ENCODE measurements around the gene RANBP3.
"Not testable (repeated sequence)": the region's sequence is repeated elsewhere in the genome, so short reads cannot be mapped to it uniquely, and the experiment has no call there.

RANBP3 gene

GRCh38 chr19:5971714-5972354, 6.1 kb downstream of the RANBP3 start:
- Histone ChIP-seq H3K9me3 (ENCODE audit: control insufficient read depth in 1 of 2, low read length in 2 of 2) (no peaks in the 10 kb centered on the region), H3K27me3 (ENCODE audit: low read depth, low read length) (no peaks in the 10 kb centered on the region), H3K4me1 (ENCODE audit: control insufficient read depth in 1 of 2, insufficient read depth in 2 of 2, low read length in 2 of 2) (peaks cover 51 to 71% of the 10 kb centered on the region in 2 donors), H3K36me3 (ENCODE audit: control insufficient read depth in 1 of 2, insufficient read depth in 2 of 2, low read length in 2 of 2) (peaks cover 7 to 11% of the 10 kb centered on the region in 2 donors), H3K4me3 (ENCODE audit: low read depth in 1 of 2, low read length in 2 of 2) (no peak overlapping the region), H3K27ac (ENCODE audit: low read length) (no peak overlapping the region)

- H3K4me3 ChIP-seq (ENCODE audit: low read depth in 1 of 2, low read length in 2 of 2), result no peak overlapping the region
- H3K27me3 ChIP-seq (ENCODE audit: low read depth, low read length), result no peaks in the 10 kb centered on the region
- H3K4me1 ChIP-seq (ENCODE audit: control insufficient read depth in 1 of 2, insufficient read depth in 2 of 2, low read length in 2 of 2), result peaks cover 36 to 62% of the 10 kb centered on the region in 2 donors
- H3K27ac ChIP-seq (ENCODE audit: low read length), result no peak overlapping the region
- peaks cover 5 to 11% of the 10 kb centered on the region in 2 donors for H3K36me3 ChIP-seq (ENCODE audit: control insufficient read depth in 1 of 2, insufficient read depth in 2 of 2, low read length in 2 of 2)
- no peaks in the 10 kb centered on the region for H3K9me3 ChIP-seq (ENCODE audit: control insufficient read depth in 1 of 2, low read length in 2 of 2)
Observed at GRCh38 chr19:5969476-5969875, 8.5 kb downstream of the RANBP3 start.

- peaks cover 0 to 5% of the 10 kb centered on the region in 2 donors for H3K36me3 ChIP-seq (ENCODE audit: control insufficient read depth in 1 of 2, insufficient read depth in 2 of 2, low read length in 2 of 2)
- peak overlapping the region; percentile 7 for H3K27ac ChIP-seq (ENCODE audit: low read length)
- no peaks in the 10 kb centered on the region for H3K27me3 ChIP-seq (ENCODE audit: low read depth, low read length)
- H3K9me3 ChIP-seq (ENCODE audit: control insufficient read depth in 1 of 2, low read length in 2 of 2), result no peaks in the 10 kb centered on the region
- peaks cover 29 to 55% of the 10 kb centered on the region in 2 donors for H3K4me1 ChIP-seq (ENCODE audit: control insufficient read depth in 1 of 2, insufficient read depth in 2 of 2, low read length in 2 of 2)
- H3K4me3 ChIP-seq (ENCODE audit: low read depth in 1 of 2, low read length in 2 of 2), result no peak overlapping the region
Observed at GRCh38 chr19:5968431-5969373, 9.2 kb downstream of the RANBP3 start.

- peak overlapping the region; percentile 7 for H3K27ac ChIP-seq (ENCODE audit: low read length)
- H3K27me3 ChIP-seq (ENCODE audit: low read depth, low read length), result no peaks in the 10 kb centered on the region
- H3K9me3 ChIP-seq (ENCODE audit: control insufficient read depth in 1 of 2, low read length in 2 of 2), result no peaks in the 10 kb centered on the region
- no peaks in the 10 kb centered on the region for H3K36me3 ChIP-seq (ENCODE audit: control insufficient read depth in 1 of 2, insufficient read depth in 2 of 2, low read length in 2 of 2)
- peaks cover 29 to 55% of the 10 kb centered on the region in 2 donors for H3K4me1 ChIP-seq (ENCODE audit: control insufficient read depth in 1 of 2, insufficient read depth in 2 of 2, low read length in 2 of 2)
- H3K4me3 ChIP-seq (ENCODE audit: low read depth in 1 of 2, low read length in 2 of 2), result no peak overlapping the region
Observed at GRCh38 chr19:5967994-5968430, 9.9 kb downstream of the RANBP3 start.

- Histone ChIP-seq H3K4me1 (ENCODE audit: control insufficient read depth in 1 of 2, insufficient read depth in 2 of 2, low read length in 2 of 2) (peaks cover 34 to 55% of the 10 kb centered on the region in 2 donors), H3K9me3 (ENCODE audit: control insufficient read depth in 1 of 2, low read length in 2 of 2) (no peaks in the 10 kb centered on the region)
Observed at GRCh38 chr19:5967571-5967970, 10.4 kb downstream of the RANBP3 start.

GRCh38 chr19:5966941-5967340, 11.0 kb downstream of the RANBP3 start:
- H3K36me3 ChIP-seq (ENCODE audit: control insufficient read depth in 1 of 2, insufficient read depth in 2 of 2, low read length in 2 of 2), result no peaks in the 10 kb centered on the region
- no peaks in the 10 kb centered on the region for H3K9me3 ChIP-seq (ENCODE audit: control insufficient read depth in 1 of 2, low read length in 2 of 2)
- peaks cover 40 to 55% of the 10 kb centered on the region in 2 donors for H3K4me1 ChIP-seq (ENCODE audit: control insufficient read depth in 1 of 2, insufficient read depth in 2 of 2, low read length in 2 of 2)
- H3K27me3 ChIP-seq (ENCODE audit: low read depth, low read length), result no peaks in the 10 kb centered on the region
- no peak overlapping the region for H3K4me3 ChIP-seq (ENCODE audit: low read depth in 1 of 2, low read length in 2 of 2)
- peak overlapping the region; percentile 28 for H3K27ac ChIP-seq (ENCODE audit: low read length)

More at GRCh38 chr19:5967571-5967970, 10.4 kb downstream of the RANBP3 start:
- Histone ChIP-seq H3K27me3 (ENCODE audit: low read depth, low read length) (no peaks in the 10 kb centered on the region), H3K27ac (ENCODE audit: low read length) (peak overlapping the region; percentile 28), H3K4me3 (ENCODE audit: low read depth in 1 of 2, low read length in 2 of 2) (no peak overlapping the region), H3K36me3 (ENCODE audit: control insufficient read depth in 1 of 2, insufficient read depth in 2 of 2, low read length in 2 of 2) (no peaks in the 10 kb centered on the region)

GRCh38 chr19:5966215-5966614, 11.7 kb downstream of the RANBP3 start:
- no peaks in the 10 kb centered on the region for H3K36me3 ChIP-seq (ENCODE audit: control insufficient read depth in 1 of 2, insufficient read depth in 2 of 2, low read length in 2 of 2)
- no peaks in the 10 kb centered on the region for H3K27me3 ChIP-seq (ENCODE audit: low read depth, low read length)
- no peak overlapping the region for H3K4me3 ChIP-seq (ENCODE audit: low read depth in 1 of 2, low read length in 2 of 2)
- H3K27ac ChIP-seq (ENCODE audit: low read length), result peak overlapping the region; percentile 26
- H3K9me3 ChIP-seq (ENCODE audit: control insufficient read depth in 1 of 2, low read length in 2 of 2), result no peaks in the 10 kb centered on the region
- H3K4me1 ChIP-seq (ENCODE audit: control insufficient read depth in 1 of 2, insufficient read depth in 2 of 2, low read length in 2 of 2), result peaks cover 44 to 61% of the 10 kb centered on the region in 2 donors

- Histone ChIP-seq H3K27ac (ENCODE audit: low read length) (peak overlapping the region; percentile 26), H3K36me3 (ENCODE audit: control insufficient read depth in 1 of 2, insufficient read depth in 2 of 2, low read length in 2 of 2) (no peaks in the 10 kb centered on the region), H3K27me3 (ENCODE audit: low read depth, low read length) (no peaks in the 10 kb centered on the region), H3K4me3 (ENCODE audit: low read depth in 1 of 2, low read length in 2 of 2) (no peak overlapping the region), H3K9me3 (ENCODE audit: control insufficient read depth in 1 of 2, low read length in 2 of 2) (no peaks in the 10 kb centered on the region), H3K4me1 (ENCODE audit: control insufficient read depth in 1 of 2, insufficient read depth in 2 of 2, low read length in 2 of 2) (peaks cover 44 to 72% of the 10 kb centered on the region in 2 donors)
Observed at GRCh38 chr19:5964816-5965565, 12.9 kb downstream of the RANBP3 start.

GRCh38 chr19:5963855-5964254, 14.1 kb downstream of the RANBP3 start:
- Histone ChIP-seq H3K36me3 (ENCODE audit: control insufficient read depth in 1 of 2, insufficient read depth in 2 of 2, low read length in 2 of 2) (no peaks in the 10 kb centered on the region), H3K4me1 (ENCODE audit: control insufficient read depth in 1 of 2, insufficient read depth in 2 of 2, low read length in 2 of 2) (peaks cover 38 to 69% of the 10 kb centered on the region in 2 donors), H3K9me3 (ENCODE audit: control insufficient read depth in 1 of 2, low read length in 2 of 2) (no peaks in the 10 kb centered on the region), H3K27ac (ENCODE audit: low read length) (no peak overlapping the region), H3K27me3 (ENCODE audit: low read depth, low read length) (no peaks in the 10 kb centered on the region), H3K4me3 (ENCODE audit: low read depth in 1 of 2, low read length in 2 of 2) (no peak overlapping the region)

- not testable (repeated sequence) for H3K36me3 ChIP-seq (ENCODE audit: control insufficient read depth in 1 of 2, insufficient read depth in 2 of 2, low read length in 2 of 2); H3K27ac ChIP-seq (ENCODE audit: low read length); H3K9me3 ChIP-seq (ENCODE audit: control insufficient read depth in 1 of 2, low read length in 2 of 2); H3K27me3 ChIP-seq (ENCODE audit: low read depth, low read length); H3K4me3 ChIP-seq (ENCODE audit: low read depth in 1 of 2, low read length in 2 of 2)
- H3K4me1 ChIP-seq (ENCODE audit: control insufficient read depth in 1 of 2, insufficient read depth in 2 of 2, low read length in 2 of 2), result peaks cover 32 to 63% of the 10 kb centered on the region in 2 donors
Observed at GRCh38 chr19:5963259-5963658, 14.7 kb downstream of the RANBP3 start.

Data from muscle layer of duodenum (tissue), 2 donors.